Gastroesophageal sphincter (tissue), 4 donors: ENCODE results near the gene DCAF10. TPM values are rescaled to one million over a fixed set of nuclear protein-coding genes. Genes with fewer than 3 reads are reported as not detected.
"Not testable (repeated sequence)": the region's sequence is repeated elsewhere in the genome, so short reads cannot be mapped to it uniquely, and the experiment has no call there.

Experiments used
- ATAC-seq: fragments of 150-250 bp; one replicate; pipeline ENCODE4 v1.9.1; 2016; ENCODE audit warnings: mild to moderate bottlenecking, moderate library complexity
- H3K27ac ChIP-seq, 4 donors: fragments of 200-600 bp; sonication (generic) in 3 of 4; 1 replicate in 3 of 4; 2 replicates in 1 of 4; pipeline ENCODE4 v1.5.1; 2016 to 2019
- H3K27me3 ChIP-seq: fragments of 200-600 bp; sonication (generic); one replicate; pipeline ENCODE4 v1.5.1; 2019
- H3K36me3 ChIP-seq, 2 donors: fragments of 200-600 bp; sonication (generic); one replicate each; pipeline ENCODE4 v1.5.1; 2019; ENCODE audit warnings: control low read depth in 1 of 2
- H3K4me1 ChIP-seq, 3 donors: fragments of 200-600 bp; sonication (generic); 1 replicate in 2 of 3; 2 replicates in 1 of 3; pipeline ENCODE4 v1.5.1; 2016 to 2019; ENCODE audit warnings: control low read depth in 2 of 3
- H3K4me3 ChIP-seq, 2 donors: fragments of 200-600 bp; sonication (generic); one replicate each; pipeline ENCODE4 v1.5.1; 2019; ENCODE audit warnings: mild to moderate bottlenecking in 1 of 2, moderate library complexity in 1 of 2
- H3K9me3 ChIP-seq, 3 donors: fragments of 200-600 bp; sonication (generic); one replicate each; pipeline ENCODE4 v1.5.1; 2017 to 2019; ENCODE audit warnings: control low read depth in 2 of 3
- CTCF ChIP-seq, 4 experiments: fragments of 200-600 bp in 2 of 4; fragments of 450-650 bp in 2 of 4; sonication (generic) in 1 of 4; IDR thresholded peaks; one replicate each; pipeline ENCODE4 v1.5.1; 2017 to 2019; ENCODE audit warnings: antibody characterized with exemption in 4 of 4, mild to moderate bottlenecking in 2 of 4, moderate library complexity in 2 of 4
- EP300 ChIP-seq: sonication (generic); formaldehyde crosslinking; IDR thresholded peaks from one replicate; pipeline ENCODE4 v1.6.1; 2017; ENCODE audit warnings: antibody characterized with exemption, mild to moderate bottlenecking
- POLR2A ChIP-seq, 2 donors: fragments of 450-650 bp; IDR thresholded peaks; one replicate each; pipeline ENCODE4 v1.6.1; 2017; ENCODE audit warnings: antibody characterized with exemption in 2 of 2, mild to moderate bottlenecking in 2 of 2, moderate library complexity in 1 of 2
- POLR2AphosphoS5 ChIP-seq: sonication (generic); formaldehyde crosslinking; IDR thresholded peaks from one replicate; pipeline ENCODE4 v1.6.1; 2017; ENCODE audit warnings: antibody characterized with exemption
- WGBS, 2 donors: methylation state at CpG; one replicate each; pipeline ENCODE4 v1.1.5; 2018; ENCODE audit warnings: low coverage in 1 of 2; 5-methylcytosine and 5-hydroxymethylcytosine counted together
- total RNA-seq, 4 donors: library from RNA; depleted of rRNA; stranded (reverse); fragments of >200 nt; gene quantifications; one replicate each; pipeline ENCODE4 v1.1.0, GENCODE V29; 2016

DCAF10 gene
- total RNA-seq, 4 donors from 2014 or later: 20.6 to 37.4 (median 30.1) TPM

- no peak overlapping the region for H3K27ac ChIP-seq
- no peaks in the 10 kb centered on the region for H3K36me3 ChIP-seq
- H3K27me3 ChIP-seq: no peaks in the 10 kb centered on the region
- H3K4me1 ChIP-seq: peaks cover 6 to 63% (median 19%) of the 10 kb centered on the region in 3 donors
- no peak for ATAC-seq
- H3K4me3 ChIP-seq: peak overlapping the region; percentile 66 to 92
- WGBS, 2 donors: 47% methylated on average over 8 to 10 of the region's 10 CpGs
- TF ChIP-seq POLR2AphosphoS5 (no peak), EP300 (no peak), POLR2A (IDR thresholded peaks at IDR 0.05) (no peak), CTCF (IDR thresholded peaks at IDR 0.05) (no peak)
- no peaks in the 10 kb centered on the region for H3K9me3 ChIP-seq
These were observed 1.5 kb downstream of the DCAF10 start for GRCh38 chr9:37801959-37802711.

- H3K4me1 ChIP-seq: peaks cover 6 to 47% (median 19%) of the 10 kb centered on the region in 3 donors
- 57 to 72% methylated on average over 3 to 4 of the region's 4 CpGs for WGBS, 2 donors
- H3K9me3 ChIP-seq: no peaks in the 10 kb centered on the region
- H3K4me3 ChIP-seq: no peak overlapping the region
- no peaks in the 10 kb centered on the region for H3K27me3 ChIP-seq
- no peak overlapping the region for H3K27ac ChIP-seq
- no peak for ATAC-seq
- no peaks in the 10 kb centered on the region for H3K36me3 ChIP-seq
- TF ChIP-seq POLR2AphosphoS5: no peak
- no peak for TF ChIP-seq POLR2A (IDR thresholded peaks at IDR 0.05)
- no peak for TF ChIP-seq EP300
- no peak for TF ChIP-seq CTCF (IDR thresholded peaks at IDR 0.05)
These were observed 5.7 kb downstream of the DCAF10 start for GRCh38 chr9:37806271-37806670.

- WGBS, 2 donors: 86 to 94% methylated on average over 10 to 12 of the region's 15 CpGs
- not testable (repeated sequence) for H3K36me3 ChIP-seq, ATAC-seq, H3K27ac ChIP-seq, H3K9me3 ChIP-seq, H3K4me3 ChIP-seq, H3K27me3 ChIP-seq
- peaks cover 0 to 16% (median 2%) of the 10 kb centered on the region in 3 donors for H3K4me1 ChIP-seq
These were observed 9.1 kb downstream of the DCAF10 start for GRCh38 chr9:37809676-37810075.

GRCh38 chr9:37811906-37812476 is 11.4 kb downstream of the DCAF10 start:
- WGBS, 2 donors: 98% methylated on average over 6 of the region's 6 CpGs; no CpG with 5 or more reads in 1 of the 2 donors
- Histone ChIP-seq H3K27me3 (no peaks in the 10 kb centered on the region), H3K9me3 (no peaks in the 10 kb centered on the region), H3K36me3 (no peaks in the 10 kb centered on the region), H3K4me3 (no peak overlapping the region), H3K4me1 (peaks cover 0 to 3% (median 0%) of the 10 kb centered on the region in 3 donors), H3K27ac (no peak overlapping the region)
- TF ChIP-seq POLR2AphosphoS5: no peak
- no peak for TF ChIP-seq EP300
- TF ChIP-seq CTCF (IDR thresholded peaks at IDR 0.05): no peak
- TF ChIP-seq POLR2A (IDR thresholded peaks at IDR 0.05): no peak
- no peak for ATAC-seq

- H3K36me3 ChIP-seq: no peaks in the 10 kb centered on the region
- no peak overlapping the region for H3K4me3 ChIP-seq
- peaks cover 0 to 3% (median 0%) of the 10 kb centered on the region in 3 donors for H3K4me1 ChIP-seq
- H3K27me3 ChIP-seq: no peaks in the 10 kb centered on the region
- ATAC-seq: no peak
- TF ChIP-seq CTCF (IDR thresholded peaks at IDR 0.05): no peak
- TF ChIP-seq POLR2AphosphoS5: no peak
- no peak for TF ChIP-seq EP300
- TF ChIP-seq POLR2A (IDR thresholded peaks at IDR 0.05): no peak
- WGBS, 2 donors: 79 to 92% methylated on average over 5 of the region's 5 CpGs
- H3K27ac ChIP-seq: no peak overlapping the region
- no peaks in the 10 kb centered on the region for H3K9me3 ChIP-seq
These were observed 12.3 kb downstream of the DCAF10 start for GRCh38 chr9:37812773-37813379.
